ENCODE measurements around the gene MARCHF7. TPM values are rescaled to one million over a fixed set of nuclear protein-coding genes. Genes with fewer than 3 reads are reported as not detected.

The MARCHF7 gene
- total and polyA plus RNA-seq, 7 donors = 51.2 to 104 (median 83.9) TPM

DNA sequence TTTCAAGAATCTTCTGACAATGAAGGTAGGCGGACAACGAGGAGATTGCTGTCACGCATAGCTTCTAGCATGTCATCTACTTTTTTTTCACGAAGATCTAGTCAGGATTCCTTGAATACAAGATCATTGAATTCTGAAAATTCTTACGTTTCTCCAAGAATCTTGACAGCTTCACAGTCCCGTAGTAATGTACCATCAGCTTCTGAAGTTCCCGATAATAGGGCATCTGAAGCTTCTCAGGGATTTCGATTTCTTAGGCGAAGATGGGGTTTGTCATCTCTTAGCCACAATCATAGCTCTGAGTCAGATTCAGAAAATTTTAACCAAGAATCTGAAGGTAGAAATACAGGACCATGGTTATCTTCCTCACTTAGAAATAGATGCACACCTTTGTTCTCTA, 35.8 kb downstream of the MARCHF7 start:
- intact Hi-C loops (cut with DNase I) = no loop called here
- peaks cover 12 to 96% of the 10 kb centered on the region in 2 donors for H3K36me3 ChIP-seq (ENCODE audit: insufficient read depth in 1 of 2, low read depth in 1 of 2)
- H3K4me1 ChIP-seq = peaks cover 5% of the 10 kb centered on the region

DNA sequence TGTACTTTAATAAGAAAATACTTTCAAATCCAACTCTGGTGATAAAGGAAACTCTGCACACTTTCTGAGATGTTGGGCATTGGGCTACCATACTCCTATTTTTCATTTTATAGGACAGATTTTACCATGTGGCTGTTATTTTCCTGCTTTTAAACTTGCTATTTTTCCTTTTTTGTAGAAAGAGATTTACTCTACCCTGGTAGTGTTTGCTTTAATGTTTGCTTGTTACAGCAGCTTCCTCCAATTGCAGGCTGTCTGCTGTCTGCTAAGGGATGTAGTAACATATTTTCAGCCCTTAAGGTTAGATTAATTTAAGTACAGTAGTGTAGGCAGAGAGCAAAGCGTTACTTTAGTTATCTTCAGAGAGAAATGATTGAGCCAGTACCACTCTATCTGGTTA, 38.6 kb downstream of the MARCHF7 start:
- TF ChIP-seq, protein P1, sequence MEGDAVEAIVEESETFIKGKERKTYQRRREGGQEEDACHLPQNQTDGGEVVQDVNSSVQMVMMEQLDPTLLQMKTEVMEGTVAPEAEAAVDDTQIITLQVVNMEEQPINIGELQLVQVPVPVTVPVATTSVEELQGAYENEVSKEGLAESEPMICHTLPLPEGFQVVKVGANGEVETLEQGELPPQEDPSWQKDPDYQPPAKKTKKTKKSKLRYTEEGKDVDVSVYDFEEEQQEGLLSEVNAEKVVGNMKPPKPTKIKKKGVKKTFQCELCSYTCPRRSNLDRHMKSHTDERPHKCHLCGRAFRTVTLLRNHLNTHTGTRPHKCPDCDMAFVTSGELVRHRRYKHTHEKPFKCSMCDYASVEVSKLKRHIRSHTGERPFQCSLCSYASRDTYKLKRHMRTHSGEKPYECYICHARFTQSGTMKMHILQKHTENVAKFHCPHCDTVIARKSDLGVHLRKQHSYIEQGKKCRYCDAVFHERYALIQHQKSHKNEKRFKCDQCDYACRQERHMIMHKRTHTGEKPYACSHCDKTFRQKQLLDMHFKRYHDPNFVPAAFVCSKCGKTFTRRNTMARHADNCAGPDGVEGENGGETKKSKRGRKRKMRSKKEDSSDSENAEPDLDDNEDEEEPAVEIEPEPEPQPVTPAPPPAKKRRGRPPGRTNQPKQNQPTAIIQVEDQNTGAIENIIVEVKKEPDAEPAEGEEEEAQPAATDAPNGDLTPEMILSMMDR (IDR thresholded peaks at IDR 0.05) = no peak
- no peak overlapping the region for H3K4me3 ChIP-seq
- peaks cover 4% of the 10 kb centered on the region for H3K4me1 ChIP-seq
- DNase-seq (no peak), ATAC-seq (no peak)
- no peaks in the 10 kb centered on the region for H3K27me3 ChIP-seq (ENCODE audit: insufficient read depth in 3 of 3, low read length in 2 of 3)
- 92 to 96% (median 96%) methylated on average over 1 of the region's 1 CpG for WGBS, 3 donors
- H3K9me3 ChIP-seq = no peaks in the 10 kb centered on the region
- H3K36me3 ChIP-seq (ENCODE audit: insufficient read depth in 1 of 2, low read depth in 1 of 2) = peaks cover 12 to 97% of the 10 kb centered on the region in 2 donors
- no peak overlapping the region for H3K27ac ChIP-seq
- intact Hi-C loops (cut with DNase I) = no loop called here

More for the DNA sequence above, 35.8 kb downstream of the MARCHF7 start:
- Histone ChIP-seq H3K27ac (no peak overlapping the region), H3K4me3 (no peak overlapping the region), H3K9me3 (no peaks in the 10 kb centered on the region), H3K27me3 (ENCODE audit: insufficient read depth in 3 of 3, low read length in 2 of 3) (no peaks in the 10 kb centered on the region)
- no peak for DNase-seq
- TF ChIP-seq, protein P1 (IDR thresholded peaks at IDR 0.05) = no peak
- ATAC-seq = no peak
- 97 to 98% (median 98%) methylated on average over 9 of the region's 9 CpGs for WGBS, 3 donors

DNA sequence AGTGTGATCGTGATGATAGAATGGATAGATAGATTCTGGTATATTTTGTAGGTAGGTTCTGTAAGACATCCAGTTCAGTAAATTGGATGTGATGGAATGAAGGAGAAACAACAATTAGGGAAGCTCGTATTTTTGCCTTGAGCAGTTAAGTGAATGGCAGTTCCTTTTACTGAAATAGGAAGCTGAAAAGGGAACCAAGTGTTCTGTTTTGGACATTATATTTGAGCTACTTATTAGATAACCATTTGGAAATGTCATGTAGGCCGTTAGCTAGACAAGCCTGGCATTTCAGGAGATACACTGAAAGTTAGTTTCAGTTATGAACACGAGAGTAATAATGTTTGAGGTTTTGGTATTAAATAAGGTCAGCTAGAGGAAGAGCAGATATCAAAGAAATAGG, 41.5 kb downstream of the MARCHF7 start:
- peaks cover 10 to 96% of the 10 kb centered on the region in 2 donors for H3K36me3 ChIP-seq (ENCODE audit: insufficient read depth in 1 of 2, low read depth in 1 of 2)

DNA sequence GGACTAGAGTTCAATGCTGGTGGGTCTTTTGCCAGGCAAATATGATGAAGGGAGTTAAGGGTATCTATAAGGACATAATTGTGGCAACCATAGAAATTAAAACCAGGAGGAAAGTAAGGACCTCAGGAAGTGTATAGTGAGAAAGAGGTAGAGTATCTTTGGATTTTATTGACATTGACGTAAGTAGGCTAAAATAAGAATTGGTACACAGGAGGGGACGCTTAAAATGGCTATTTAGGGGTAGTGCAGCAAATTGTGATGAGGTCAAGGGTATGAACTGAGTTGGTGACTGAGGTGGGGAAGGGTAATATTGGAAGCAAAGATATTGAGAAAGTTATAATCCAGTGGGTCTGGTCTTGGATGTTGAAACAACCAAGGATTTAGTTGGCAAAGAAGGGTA, 42.7 kb downstream of the MARCHF7 start:
- Histone ChIP-seq H3K36me3 (ENCODE audit: insufficient read depth in 1 of 2, low read depth in 1 of 2) (peaks cover 13 to 96% of the 10 kb centered on the region in 2 donors), H3K4me1 (peaks cover 4% of the 10 kb centered on the region), H3K4me3 (no peak overlapping the region), H3K27me3 (ENCODE audit: insufficient read depth in 3 of 3, low read length in 2 of 3) (no peaks in the 10 kb centered on the region), H3K27ac (no peak overlapping the region), H3K9me3 (no peaks in the 10 kb centered on the region)
- TF ChIP-seq, protein P1 (IDR thresholded peaks at IDR 0.05) = no peak
- 77 to 90% (median 80%) methylated on average over 2 of the region's 2 CpGs for WGBS, 3 donors
- intact Hi-C loops (cut with DNase I) = no loop called here
- DNase-seq (no peak), ATAC-seq (no peak)

More for the DNA sequence above, 41.5 kb downstream of the MARCHF7 start:
- TF ChIP-seq, protein P1 (IDR thresholded peaks at IDR 0.05) = no peak
- ATAC-seq (no peak), DNase-seq (no peak)
- Histone ChIP-seq H3K9me3 (no peaks in the 10 kb centered on the region), H3K27ac (no peak overlapping the region), H3K4me1 (peaks cover 4% of the 10 kb centered on the region), H3K27me3 (ENCODE audit: insufficient read depth in 3 of 3, low read length in 2 of 3) (no peaks in the 10 kb centered on the region), H3K4me3 (no peak overlapping the region)
- intact Hi-C loops (cut with DNase I) = no loop called here
- 70 to 84% (median 82%) methylated on average over 4 of the region's 4 CpGs for WGBS, 3 donors

DNA sequence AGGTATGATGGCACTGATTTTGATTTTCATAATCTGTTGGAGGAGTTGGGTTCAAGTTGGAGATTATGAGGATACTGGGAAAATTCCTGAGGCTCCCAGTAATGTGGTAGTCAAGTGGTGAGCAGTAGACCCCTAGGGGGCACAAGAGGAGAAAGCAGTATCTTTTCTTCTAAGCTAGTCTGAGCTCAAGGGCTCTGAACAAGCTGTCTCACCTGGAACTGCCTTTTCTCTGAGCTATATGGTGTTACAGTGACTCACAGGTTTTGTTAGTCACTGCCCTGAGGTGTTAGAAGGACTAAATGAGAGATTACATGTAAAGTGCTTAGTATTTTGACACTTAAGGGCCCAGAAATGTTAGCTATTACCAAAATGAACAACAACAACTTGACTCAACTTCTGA, 43.5 kb downstream of the MARCHF7 start:
- Histone ChIP-seq H3K4me3 (no peak overlapping the region), H3K27me3 (ENCODE audit: insufficient read depth in 3 of 3, low read length in 2 of 3) (no peaks in the 10 kb centered on the region), H3K27ac (no peak overlapping the region), H3K9me3 (no peaks in the 10 kb centered on the region), H3K36me3 (ENCODE audit: insufficient read depth in 1 of 2, low read depth in 1 of 2) (peaks cover 13 to 96% of the 10 kb centered on the region in 2 donors), H3K4me1 (peaks cover 4% of the 10 kb centered on the region)
- ATAC-seq (peak in 2 of 4 donors; percentile 57 to 66), DNase-seq (no peak)
- intact Hi-C loops (cut with DNase I) = no loop called here
- TF ChIP-seq, protein P1 (IDR thresholded peaks at IDR 0.05) = no peak
